Suprapubic skin (tissue), 4 donors: ENCODE results near the gene MED26.

ENCODE experiments used
- CTCF ChIP-seq, 2 donors: fragments of 200-600 bp in 1 of 2; fragments of 450-650 bp in 1 of 2; sonication (generic) in 1 of 2; IDR thresholded peaks; one replicate each; pipeline ENCODE4 v1.5.1; 2016 to 2019; ENCODE audit warnings: antibody characterized with exemption in 2 of 2, mild to moderate bottlenecking in 1 of 2, moderate library complexity in 1 of 2
- POLR2A ChIP-seq, 2 donors: fragments of 450-650 bp; IDR thresholded peaks; one replicate each; pipeline ENCODE4 v1.6.1; 2017; ENCODE audit warnings: antibody characterized with exemption in 2 of 2, mild to moderate bottlenecking in 2 of 2, moderate library complexity in 2 of 2
- POLR2AphosphoS5 ChIP-seq, 3 donors: sonication (generic); formaldehyde crosslinking; IDR thresholded peaks; one replicate each; pipeline ENCODE4 v1.6.1; 2017; ENCODE audit warnings: antibody characterized with exemption in 3 of 3

DNA sequence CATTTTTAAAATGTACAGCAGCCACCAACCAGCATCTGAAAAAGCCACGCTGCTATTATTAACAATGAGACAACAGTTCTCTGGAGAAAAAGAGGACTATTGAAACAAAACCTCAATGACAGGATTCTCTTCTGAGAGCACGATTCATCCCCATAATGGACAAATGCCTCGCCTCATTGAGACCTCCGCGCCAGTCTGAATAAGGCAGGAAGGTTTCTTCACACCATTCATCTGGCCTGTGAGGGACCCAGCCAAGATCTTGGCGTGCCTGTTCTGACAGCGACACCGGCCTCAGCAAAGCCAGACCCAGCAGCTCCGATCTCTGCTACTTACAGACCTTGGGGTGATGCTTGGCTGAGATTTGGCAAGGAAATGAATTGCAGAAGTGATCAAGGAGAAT is 17.1 kb upstream of the MED26 start:
- TF ChIP-seq POLR2AphosphoS5 (IDR thresholded peaks at IDR 0.05) (no peak), POLR2A (IDR thresholded peaks at IDR 0.05) (no peak), CTCF (IDR thresholded peaks at IDR 0.05) (no peak)
